Muscle of leg (tissue), 11 donors: Measurements from ENCODE around the gene COQ2. TPM values are rescaled to one million over a fixed set of nuclear protein-coding genes. Genes with fewer than 3 reads are reported as not detected.

ENCODE experiments used
- DNase-seq: peaks from one replicate; pipeline ENCODE4 v3.0.0; 2013
- H3K27ac ChIP-seq: one replicate; pipeline ENCODE4 v1.5.1; 2013; ENCODE audit warnings: mild to moderate bottlenecking, low read length, control low read depth
- H3K27me3 ChIP-seq: one replicate; pipeline ENCODE4 v1.6.1; 2013; ENCODE audit warnings: low read length; ENCODE audit not compliant: control insufficient read depth, insufficient read depth
- H3K36me3 ChIP-seq: one replicate; pipeline ENCODE4 v1.6.1; 2013; ENCODE audit warnings: low read length; ENCODE audit not compliant: control insufficient read depth, insufficient read depth
- H3K4me1 ChIP-seq: one replicate; pipeline ENCODE4 v1.6.1; 2013; ENCODE audit warnings: low read length; ENCODE audit not compliant: control insufficient read depth, insufficient read depth
- H3K4me3 ChIP-seq: one replicate; pipeline ENCODE4 v1.5.1; 2013; ENCODE audit warnings: low read length, control low read depth
- H3K9me3 ChIP-seq: replicated peaks from 2 replicates; pipeline ENCODE4 v1.6.1; 2013; ENCODE audit warnings: low read depth, low read length; ENCODE audit not compliant: control insufficient read depth
- WGBS: methylation state at CpG from one replicate; pipeline ENCODE4 v1.1.5; 2013; ENCODE audit warnings: missing lambda C conversion rate; ENCODE audit not compliant: insufficient coverage; 5-methylcytosine and 5-hydroxymethylcytosine counted together
- polyA plus RNA-seq, 8 donors: library from polyadenylated mRNA; unstranded; fragments of 120-200 nt; gene quantifications; one replicate each; pipeline versions ENCODE4 v1.2.1 to v1.2.3, GENCODE V29; 2013; ENCODE audit warnings: inconsistent platforms in 1 of 8, low replicate concordance in 1 of 8; ENCODE audit not compliant: insufficient read length in 8 of 8, insufficient read depth in 1 of 8
- total RNA-seq: library from RNA; stranded (reverse); fragments of 120-200 nt; gene quantifications from one replicate; pipeline ENCODE4 v1.2.4, GENCODE V29; 2013

Gene COQ2
- total and polyA plus RNA-seq, 9 donors, result 7.7 to 12.2 (median 9.3) TPM

- no peak overlapping the region for H3K4me3 ChIP-seq
- no peak overlapping the region for H3K27ac ChIP-seq
- DNase-seq, result no peak
- no peaks in the 10 kb centered on the region for H3K27me3 ChIP-seq
- H3K4me1 ChIP-seq, result no peaks in the 10 kb centered on the region
- 100% methylated on average over 2 of the region's 3 CpGs for WGBS
- H3K36me3 ChIP-seq, result no peaks in the 10 kb centered on the region
- no peaks in the 10 kb centered on the region for H3K9me3 ChIP-seq
These were observed 34.1 kb upstream of the COQ2 start for GRCh38 chr4:83318666-83319065.

- no peaks in the 10 kb centered on the region for H3K36me3 ChIP-seq
- H3K4me1 ChIP-seq, result no peaks in the 10 kb centered on the region
- H3K27ac ChIP-seq, result no peak overlapping the region
- no peaks in the 10 kb centered on the region for H3K27me3 ChIP-seq
- DNase-seq, result no peak
- no peak overlapping the region for H3K4me3 ChIP-seq
- no peaks in the 10 kb centered on the region for H3K9me3 ChIP-seq
- WGBS, result no CpG with 5 or more reads among the region's 4 CpGs
These were observed 33.1 kb upstream of the COQ2 start for GRCh38 chr4:83317671-83318070.

- Histone ChIP-seq H3K27me3 (no peaks in the 10 kb centered on the region), H3K4me1 (no peaks in the 10 kb centered on the region), H3K4me3 (no peak overlapping the region), H3K9me3 (no peaks in the 10 kb centered on the region), H3K27ac (no peak overlapping the region), H3K36me3 (no peaks in the 10 kb centered on the region)
- no peak for DNase-seq
- WGBS, result 86% methylated on average over 2 of the region's 13 CpGs
These were observed 32.0 kb upstream of the COQ2 start for GRCh38 chr4:83316459-83317165.

- no peak for DNase-seq
- Histone ChIP-seq H3K4me1 (no peaks in the 10 kb centered on the region), H3K27me3 (no peaks in the 10 kb centered on the region), H3K27ac (no peak overlapping the region), H3K36me3 (no peaks in the 10 kb centered on the region), H3K9me3 (no peaks in the 10 kb centered on the region), H3K4me3 (no peak overlapping the region)
- 84% methylated on average over 2 of the region's 4 CpGs for WGBS
These were observed 30.8 kb upstream of the COQ2 start for GRCh38 chr4:83315341-83315870.

- DNase-seq, result no peak
- no peaks in the 10 kb centered on the region for H3K4me1 ChIP-seq
- H3K9me3 ChIP-seq, result no peaks in the 10 kb centered on the region
- WGBS, result no CpG with 5 or more reads among the region's 4 CpGs
- no peak overlapping the region for H3K4me3 ChIP-seq
- no peaks in the 10 kb centered on the region for H3K36me3 ChIP-seq
- H3K27me3 ChIP-seq, result no peaks in the 10 kb centered on the region
- no peak overlapping the region for H3K27ac ChIP-seq
These were observed 24.1 kb upstream of the COQ2 start for GRCh38 chr4:83308672-83309071.

GRCh38 chr4:83307920-83308319 lies 23.3 kb upstream of the COQ2 start:
- Histone ChIP-seq H3K4me3 (no peak overlapping the region), H3K27ac (no peak overlapping the region), H3K27me3 (no peaks in the 10 kb centered on the region), H3K4me1 (no peaks in the 10 kb centered on the region), H3K9me3 (no peaks in the 10 kb centered on the region), H3K36me3 (no peaks in the 10 kb centered on the region)
- no CpG with 5 or more reads among the region's 7 CpGs for WGBS
- DNase-seq, result no peak

- Histone ChIP-seq H3K36me3 (no peaks in the 10 kb centered on the region), H3K9me3 (no peaks in the 10 kb centered on the region), H3K27ac (no peak overlapping the region), H3K4me1 (no peaks in the 10 kb centered on the region), H3K27me3 (no peaks in the 10 kb centered on the region), H3K4me3 (no peak overlapping the region)
- DNase-seq, result no peak
- no CpG with 5 or more reads among the region's 2 CpGs for WGBS
These were observed 20.6 kb upstream of the COQ2 start for GRCh38 chr4:83305187-83305586.

GRCh38 chr4:83297548-83298260 lies 13.1 kb upstream of the COQ2 start:
- Histone ChIP-seq H3K36me3 (no peaks in the 10 kb centered on the region), H3K27ac (no peak overlapping the region), H3K9me3 (no peaks in the 10 kb centered on the region), H3K4me3 (no peak overlapping the region), H3K27me3 (no peaks in the 10 kb centered on the region), H3K4me1 (no peaks in the 10 kb centered on the region)
- WGBS, result 75% methylated on average over 1 of the region's 3 CpGs
- DNase-seq, result no peak

- WGBS, result no CpG with 5 or more reads among the region's 8 CpGs
- no peaks in the 10 kb centered on the region for H3K4me1 ChIP-seq
- no peak for DNase-seq
These were observed 8.9 kb upstream of the COQ2 start for GRCh38 chr4:83293305-83294046.

More at GRCh38 chr4:83293305-83294046, 8.9 kb upstream of the COQ2 start:
- Histone ChIP-seq H3K4me3 (no peak overlapping the region), H3K9me3 (no peaks in the 10 kb centered on the region), H3K27me3 (no peaks in the 10 kb centered on the region), H3K27ac (no peak overlapping the region), H3K36me3 (no peaks in the 10 kb centered on the region)
